CD4-positive, alpha-beta T cell treated with Interleukin-6 at 100 ng/mL for 8 hours (primary cell): ENCODE data around the gene SLC17A9.

Experiments
- DNase-seq: peaks from one replicate; pipeline ENCODE4 v3.0.0-alpha.2; 2020; ENCODE audit warnings: mixed read lengths, low spot score

Gene SLC17A9

GRCh38 chr20:62940875-62941274 is 11.6 kb upstream of the SLC17A9 start:
- DNase-seq: no peak

GRCh38 chr20:62941792-62942191 is 10.7 kb upstream of the SLC17A9 start:
- DNase-seq: no peak

- no peak for DNase-seq
These were observed 10.1 kb upstream of the SLC17A9 start for GRCh38 chr20:62942456-62942855.

GRCh38 chr20:62943396-62943795 is 9.1 kb upstream of the SLC17A9 start:
- DNase-seq: no peak

GRCh38 chr20:62944184-62944583 is 8.3 kb upstream of the SLC17A9 start:
- DNase-seq: no peak

- DNase-seq: no peak
These were observed 7.8 kb upstream of the SLC17A9 start for GRCh38 chr20:62944746-62945145.

- DNase-seq: no peak
These were observed 6.7 kb upstream of the SLC17A9 start for GRCh38 chr20:62945771-62946339.

GRCh38 chr20:62946918-62947317 is 5.6 kb upstream of the SLC17A9 start:
- no peak for DNase-seq

GRCh38 chr20:62947532-62948300 is 4.8 kb upstream of the SLC17A9 start:
- no peak for DNase-seq

- no peak for DNase-seq
These were observed 3.2 kb upstream of the SLC17A9 start for GRCh38 chr20:62949153-62949821.

- no peak for DNase-seq
These were observed 2.5 kb upstream of the SLC17A9 start for GRCh38 chr20:62949962-62950361.

GRCh38 chr20:62950741-62951140 is 1.8 kb upstream of the SLC17A9 start:
- no peak for DNase-seq

- DNase-seq: no peak
These were observed 1.2 kb upstream of the SLC17A9 start for GRCh38 chr20:62951143-62951895.

GRCh38 chr20:62951896-62952372 is 575 bp upstream of the SLC17A9 start:
- DNase-seq: no peak

GRCh38 chr20:62952968-62953838 is 694 bp downstream of the SLC17A9 start:
- no peak for DNase-seq

- peak; percentile 75 for DNase-seq
These were observed 1.6 kb downstream of the SLC17A9 start for GRCh38 chr20:62953839-62954703.

GRCh38 chr20:62955519-62956386 is 3.2 kb downstream of the SLC17A9 start:
- no peak for DNase-seq

- DNase-seq: no peak
These were observed 4.1 kb downstream of the SLC17A9 start for GRCh38 chr20:62956387-62957135.
